Osteoblast (primary cell): ENCODE data around the gene NDNF. TPM values are rescaled to one million over a fixed set of nuclear protein-coding genes. Genes with fewer than 3 reads are reported as not detected.

Experiments used
- DNase-seq: peaks from one replicate; pipeline ENCODE4 v3.0.0; 2011; ENCODE audit warnings: low spot score, mixed read lengths; ENCODE audit not compliant: insufficient read length; ENCODE audit errors: missing footprints
- H2AFZ ChIP-seq: 2 replicates; pipeline ENCODE4 v1.6.0; 2011; ENCODE audit warnings: mild to moderate bottlenecking, low read length
- H3K27ac ChIP-seq: 2 replicates; pipeline ENCODE4 v1.5.1; 2011; ENCODE audit warnings: mild to moderate bottlenecking, low read depth, low read length, moderate library complexity
- H3K27me3 ChIP-seq: 2 replicates; pipeline ENCODE4 v1.6.0; 2012; ENCODE audit warnings: mild to moderate bottlenecking, control low read depth, inconsistent platforms, low read length, moderate library complexity; ENCODE audit not compliant: insufficient read depth
- H3K36me3 ChIP-seq: 2 replicates; pipeline ENCODE4 v1.5.1; 2011; ENCODE audit warnings: mild to moderate bottlenecking, low read length, control low read depth, moderate library complexity; ENCODE audit not compliant: insufficient read depth
- H3K4me1 ChIP-seq: 2 replicates; pipeline ENCODE4 v1.5.1; 2011; ENCODE audit warnings: mild to moderate bottlenecking, low read length, control low read depth, moderate library complexity; ENCODE audit not compliant: insufficient read depth
- H3K4me2 ChIP-seq: 2 replicates; pipeline ENCODE4 v1.6.0; 2011; ENCODE audit warnings: mild to moderate bottlenecking, low read length; ENCODE audit not compliant: insufficient read depth
- H3K4me3 ChIP-seq: fragments of 200-600 bp; sonication (generic); 3 replicates; pipeline ENCODE4 v1.5.1; 2012; ENCODE audit warnings: mild to moderate bottlenecking, low read length, inconsistent platforms; ENCODE audit not compliant: insufficient read depth
- H3K79me2 ChIP-seq: 2 replicates; pipeline ENCODE4 v1.6.0; 2012; ENCODE audit warnings: mild to moderate bottlenecking, low read length, control low read depth, inconsistent platforms; ENCODE audit not compliant: insufficient read depth
- H3K9me3 ChIP-seq: 2 replicates; pipeline ENCODE4 v1.5.1; 2011; ENCODE audit warnings: low read depth, low read length, control low read depth
- H4K20me1 ChIP-seq: 2 replicates; pipeline ENCODE4 v1.6.0; 2012; ENCODE audit warnings: mild to moderate bottlenecking, low read length, control low read depth; ENCODE audit not compliant: insufficient read depth
- CTCF ChIP-seq: IDR thresholded peaks from 2 replicates; pipeline ENCODE4 v1.5.1; 2011; ENCODE audit warnings: mild to moderate bottlenecking, low read depth, low read length, moderate library complexity; ENCODE audit errors: extremely low read depth
- total RNA-seq: library from RNA; depleted of rRNA; stranded (reverse); fragments of >200 nt; gene quantifications from 2 replicates; pipeline ENCODE4 v1.2.3, GENCODE V29; 2012

NDNF gene
- total RNA-seq, 1 donor = 9.8 TPM

- Histone ChIP-seq H2AFZ (no peak overlapping the region), H3K4me1 (no peaks in the 10 kb centered on the region)
Observed at GRCh38 chr4:121112530-121112929, 40.2 kb upstream of the NDNF start.

GRCh38 chr4:121108557-121108956, 36.2 kb upstream of the NDNF start:
- no peak for TF ChIP-seq CTCF
- DNase-seq = no peak
- H4K20me1 ChIP-seq = no peaks in the 10 kb centered on the region
- H3K27ac ChIP-seq = no peak overlapping the region
- peaks cover 4% of the 10 kb centered on the region for H3K27me3 ChIP-seq
- no peaks in the 10 kb centered on the region for H3K9me3 ChIP-seq
- H2AFZ ChIP-seq = no peak overlapping the region
- no peak overlapping the region for H3K4me3 ChIP-seq
- no peaks in the 10 kb centered on the region for H3K4me1 ChIP-seq
- H3K36me3 ChIP-seq = no peaks in the 10 kb centered on the region
- H3K4me2 ChIP-seq = no peak overlapping the region
- H3K79me2 ChIP-seq = no peaks in the 10 kb centered on the region

More at GRCh38 chr4:121112530-121112929, 40.2 kb upstream of the NDNF start:
- no peak overlapping the region for H3K4me2 ChIP-seq
- no peaks in the 10 kb centered on the region for H3K79me2 ChIP-seq
- H3K27ac ChIP-seq = no peak overlapping the region
- no peaks in the 10 kb centered on the region for H3K27me3 ChIP-seq
- TF ChIP-seq CTCF = peak; percentile 44
- H3K9me3 ChIP-seq = no peaks in the 10 kb centered on the region
- no peaks in the 10 kb centered on the region for H3K36me3 ChIP-seq
- H4K20me1 ChIP-seq = no peaks in the 10 kb centered on the region
- no peak overlapping the region for H3K4me3 ChIP-seq
- no peak for DNase-seq

GRCh38 chr4:121107507-121107906, 35.2 kb upstream of the NDNF start:
- Histone ChIP-seq H3K79me2 (no peaks in the 10 kb centered on the region), H3K27ac (no peak overlapping the region), H3K9me3 (no peaks in the 10 kb centered on the region), H3K27me3 (peaks cover 4% of the 10 kb centered on the region), H3K36me3 (no peaks in the 10 kb centered on the region), H4K20me1 (no peaks in the 10 kb centered on the region), H3K4me3 (no peak overlapping the region), H3K4me1 (no peaks in the 10 kb centered on the region), H2AFZ (no peak overlapping the region), H3K4me2 (no peak overlapping the region)
- DNase-seq = no peak
- TF ChIP-seq CTCF = no peak

- no peaks in the 10 kb centered on the region for H3K36me3 ChIP-seq
- H3K4me3 ChIP-seq = no peak overlapping the region
- H3K27ac ChIP-seq = no peak overlapping the region
- TF ChIP-seq CTCF = no peak
- DNase-seq = no peak
- peaks cover 2% of the 10 kb centered on the region for H3K27me3 ChIP-seq
- peaks cover 9% of the 10 kb centered on the region for H3K4me1 ChIP-seq
- no peaks in the 10 kb centered on the region for H3K79me2 ChIP-seq
- no peaks in the 10 kb centered on the region for H3K9me3 ChIP-seq
- no peaks in the 10 kb centered on the region for H4K20me1 ChIP-seq
- H2AFZ ChIP-seq = no peak overlapping the region
- no peak overlapping the region for H3K4me2 ChIP-seq
Observed at GRCh38 chr4:121100093-121100775, 27.9 kb upstream of the NDNF start.
